ENCODE results near the gene MATK.

The MATK gene

GRCh38 chr19:3785938-3786824 lies at the start of gene MATK:
TSS of gene MATK (minus strand) at chr19:3786381. CDS start at chr19:3785135, 1,246 bp downstream.
- no peak within 1 kb of the TSS for H3K4me3 ChIP-seq (replicated peaks; ENCODE audit: low read depth, low read length)
- DNase-seq (ENCODE audit: low read depth): no peak

DNA sequence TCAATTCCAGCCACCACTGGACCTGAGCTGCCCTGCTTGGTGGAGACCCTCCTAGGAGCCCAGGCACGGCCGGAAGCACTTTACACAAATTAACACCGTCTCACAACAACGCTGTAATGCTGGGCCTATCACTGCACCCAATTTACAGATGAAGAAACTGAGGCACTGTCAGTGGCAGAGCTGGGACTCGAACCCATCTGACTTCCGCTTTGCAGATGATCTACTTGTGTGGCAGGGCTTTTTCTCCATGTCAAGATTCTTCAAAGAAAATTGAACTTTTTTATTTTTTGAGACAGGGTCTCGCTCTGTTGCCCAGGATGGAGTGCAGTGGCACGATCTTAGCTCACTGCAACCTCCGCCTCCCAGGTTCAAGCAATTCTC lies 48.9 kb upstream of the MATK start:
- TF ChIP-seq, protein P1, sequence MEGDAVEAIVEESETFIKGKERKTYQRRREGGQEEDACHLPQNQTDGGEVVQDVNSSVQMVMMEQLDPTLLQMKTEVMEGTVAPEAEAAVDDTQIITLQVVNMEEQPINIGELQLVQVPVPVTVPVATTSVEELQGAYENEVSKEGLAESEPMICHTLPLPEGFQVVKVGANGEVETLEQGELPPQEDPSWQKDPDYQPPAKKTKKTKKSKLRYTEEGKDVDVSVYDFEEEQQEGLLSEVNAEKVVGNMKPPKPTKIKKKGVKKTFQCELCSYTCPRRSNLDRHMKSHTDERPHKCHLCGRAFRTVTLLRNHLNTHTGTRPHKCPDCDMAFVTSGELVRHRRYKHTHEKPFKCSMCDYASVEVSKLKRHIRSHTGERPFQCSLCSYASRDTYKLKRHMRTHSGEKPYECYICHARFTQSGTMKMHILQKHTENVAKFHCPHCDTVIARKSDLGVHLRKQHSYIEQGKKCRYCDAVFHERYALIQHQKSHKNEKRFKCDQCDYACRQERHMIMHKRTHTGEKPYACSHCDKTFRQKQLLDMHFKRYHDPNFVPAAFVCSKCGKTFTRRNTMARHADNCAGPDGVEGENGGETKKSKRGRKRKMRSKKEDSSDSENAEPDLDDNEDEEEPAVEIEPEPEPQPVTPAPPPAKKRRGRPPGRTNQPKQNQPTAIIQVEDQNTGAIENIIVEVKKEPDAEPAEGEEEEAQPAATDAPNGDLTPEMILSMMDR (IDR thresholded peaks at IDR 0.05; ENCODE audit: low read length, missing control alignments): no peak
- no peak overlapping the region for H3K4me3 ChIP-seq (replicated peaks; ENCODE audit: low read depth, low read length)
- DNase-seq (ENCODE audit: low read depth): no peak

More at GRCh38 chr19:3785938-3786824, at the start of gene MATK:
- TF ChIP-seq, protein P1 (IDR thresholded peaks at IDR 0.05; ENCODE audit: low read length, missing control alignments): no peak

DNA sequence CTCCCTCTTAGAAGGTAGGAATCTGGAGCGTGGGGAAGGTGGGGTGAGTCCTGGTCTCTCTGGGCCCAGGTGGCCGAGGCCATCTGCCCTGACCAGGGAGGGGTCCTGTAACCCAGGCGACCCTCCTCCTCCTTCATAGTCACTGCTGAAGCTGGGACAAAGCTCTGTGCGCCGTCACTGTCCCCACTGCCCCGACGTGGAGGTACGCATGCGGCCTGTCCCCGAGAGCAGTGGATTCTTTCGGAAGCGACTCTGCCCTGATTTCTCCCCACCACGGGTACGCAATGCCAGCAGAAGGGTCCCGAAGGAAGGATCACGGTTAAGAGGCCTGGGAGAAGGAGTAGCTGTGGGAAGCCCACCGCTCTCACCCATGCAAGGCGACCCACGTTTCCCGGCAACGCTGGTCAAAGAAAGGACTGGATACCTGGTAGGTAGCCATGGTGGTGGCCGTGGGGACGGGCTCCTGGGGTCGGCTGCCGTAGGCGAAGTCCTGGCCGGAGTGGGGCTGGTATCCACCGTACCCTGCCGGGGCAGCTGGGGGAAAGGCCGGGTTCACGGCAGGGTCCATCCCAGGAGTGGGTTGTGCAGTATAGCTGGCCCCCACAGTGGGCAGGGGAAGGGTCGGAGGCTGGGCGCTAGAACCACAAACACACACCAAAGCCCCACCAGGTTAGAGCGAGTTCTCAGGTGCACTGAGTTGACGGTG lies 48.3 kb upstream of the MATK start:
- TF ChIP-seq, protein P1 (IDR thresholded peaks at IDR 0.05; ENCODE audit: low read length, missing control alignments): no peak
- H3K4me3 ChIP-seq (replicated peaks; ENCODE audit: low read depth, low read length): no peak overlapping the region
- DNase-seq (ENCODE audit: low read depth): no peak

- DNase-seq (ENCODE audit: low read depth): no peak
- TF ChIP-seq, protein P1 (IDR thresholded peaks at IDR 0.05; ENCODE audit: low read length, missing control alignments): no peak
Observed at GRCh38 chr19:3833578-3834348, 47.6 kb upstream of the MATK start.

GRCh38 chr19:3832001-3832400 lies 45.8 kb upstream of the MATK start:
- no peak for DNase-seq (ENCODE audit: low read depth)
- TF ChIP-seq, protein P1 (IDR thresholded peaks at IDR 0.05; ENCODE audit: low read length, missing control alignments): no peak
- H3K4me3 ChIP-seq (replicated peaks; ENCODE audit: low read depth, low read length): no peak overlapping the region

More at GRCh38 chr19:3833578-3834348, 47.6 kb upstream of the MATK start:
- no peak overlapping the region for H3K4me3 ChIP-seq (replicated peaks; ENCODE audit: low read depth, low read length)

DNA sequence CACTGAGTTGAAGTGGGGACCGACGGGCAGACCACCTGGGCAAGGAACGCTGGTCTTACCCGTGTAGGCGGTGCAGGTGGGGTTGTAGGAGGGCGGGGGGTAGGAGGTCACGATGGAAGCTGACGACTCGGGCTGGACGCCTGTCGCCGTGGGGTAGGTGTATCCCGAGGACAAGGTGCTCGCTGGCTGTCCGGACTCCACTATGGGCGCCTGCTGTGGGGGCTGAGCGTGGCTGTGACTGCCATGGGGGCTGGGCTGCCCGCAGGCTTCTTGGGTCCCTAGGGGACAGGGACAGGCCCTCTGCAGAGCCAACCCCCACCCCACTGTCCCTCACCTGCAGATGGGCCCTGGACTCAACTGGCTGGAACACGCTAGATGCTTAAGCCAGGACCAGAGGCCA lies 45.4 kb upstream of the MATK start:
- TF ChIP-seq, protein P1 (IDR thresholded peaks at IDR 0.05; ENCODE audit: low read length, missing control alignments): no peak
- no peak for DNase-seq (ENCODE audit: low read depth)
- no peak overlapping the region for H3K4me3 ChIP-seq (replicated peaks; ENCODE audit: low read depth, low read length)

Data from fibroblast of pulmonary artery (primary cell).